NCI-H146 treated with DMSO at 0.1 percent for 48 hours (cell line): ENCODE results near the gene PTPRE.

Experiments used
- DNase-seq: peaks from one replicate; lab custom pipeline; 2025; ENCODE audit not compliant: unreplicated experiment; lab: John Stamatoyannopoulos, UW

The PTPRE gene

DNA sequence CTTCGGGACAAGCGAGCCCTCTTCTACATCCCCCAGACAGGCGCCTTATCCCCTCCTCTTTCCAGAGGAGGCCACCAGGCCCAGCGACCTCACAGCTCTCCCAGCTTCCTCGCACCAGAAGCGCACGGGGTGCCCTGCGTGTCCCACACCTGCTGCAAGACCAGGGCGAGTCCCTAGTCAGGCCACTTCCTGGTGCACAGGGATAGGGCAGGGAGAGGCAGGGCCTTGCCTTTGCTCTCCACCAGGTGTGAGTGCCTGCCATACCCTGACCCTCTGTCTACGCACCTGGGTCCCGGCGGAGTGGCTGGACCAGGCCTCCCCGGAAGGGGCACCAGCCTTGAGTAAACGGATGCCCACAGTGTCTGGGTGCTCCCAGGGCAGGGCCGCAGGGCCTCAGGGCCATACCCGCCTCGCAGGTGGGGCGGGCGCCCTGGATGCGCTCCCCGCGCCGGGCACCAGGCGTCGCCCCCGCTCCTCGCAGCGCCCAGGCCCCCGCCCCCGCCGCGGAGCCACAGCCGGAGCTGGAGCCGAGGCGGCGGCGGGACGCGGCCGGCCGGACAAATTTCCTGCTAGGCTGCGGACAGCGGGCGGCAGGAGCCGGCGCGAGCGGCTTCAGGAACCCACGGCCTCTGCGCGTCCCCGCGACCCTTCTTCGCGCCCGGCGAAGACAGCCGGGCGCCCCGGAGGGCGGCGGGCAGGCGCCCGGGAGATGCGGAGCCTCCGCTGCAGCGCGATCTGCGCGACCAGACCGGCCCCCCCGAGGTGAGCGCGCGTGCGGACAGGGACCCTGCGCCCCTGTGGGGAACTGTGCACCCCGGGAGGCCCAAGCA, at the start of gene PTPRE:
PTPRE (plus strand) TSS at position 556 of the 830 bp plus-strand sequence. CDS start 133,779 bp downstream, outside the sequence.
- no peak for DNase-seq

GRCh38 chr10:127860592-127860991, 46.3 kb upstream of the PTPRE start:
- DNase-seq = no peak

DNA sequence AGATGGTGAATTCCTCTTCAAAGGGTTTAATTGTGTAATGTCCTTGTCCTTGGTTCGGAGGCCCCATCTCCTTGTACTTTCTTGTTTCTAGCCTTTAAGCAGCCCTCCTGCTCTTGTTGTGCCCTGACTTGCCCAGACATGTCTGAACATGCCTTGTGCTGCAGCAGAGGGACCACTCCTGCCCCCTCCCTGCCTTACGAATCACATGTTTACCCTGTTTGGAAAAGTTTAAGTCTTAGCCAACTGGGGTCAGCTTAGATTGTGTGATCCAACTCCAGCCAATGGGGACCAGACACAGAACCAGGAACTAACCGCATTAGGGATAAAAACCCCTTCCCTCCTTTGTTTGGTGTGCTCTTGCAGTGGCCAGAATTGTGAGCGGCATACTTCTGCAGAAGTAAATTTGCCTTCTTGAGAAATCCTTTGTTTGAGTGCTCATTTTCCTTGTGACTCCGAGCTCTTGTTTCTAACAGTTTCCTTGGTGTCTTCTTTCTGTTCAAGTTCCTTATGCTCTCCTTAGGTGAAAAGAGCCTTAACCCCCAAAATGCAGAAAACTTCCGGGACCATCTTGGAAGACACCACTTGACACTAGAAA, 43.6 kb upstream of the PTPRE start:
- DNase-seq = no peak

DNA sequence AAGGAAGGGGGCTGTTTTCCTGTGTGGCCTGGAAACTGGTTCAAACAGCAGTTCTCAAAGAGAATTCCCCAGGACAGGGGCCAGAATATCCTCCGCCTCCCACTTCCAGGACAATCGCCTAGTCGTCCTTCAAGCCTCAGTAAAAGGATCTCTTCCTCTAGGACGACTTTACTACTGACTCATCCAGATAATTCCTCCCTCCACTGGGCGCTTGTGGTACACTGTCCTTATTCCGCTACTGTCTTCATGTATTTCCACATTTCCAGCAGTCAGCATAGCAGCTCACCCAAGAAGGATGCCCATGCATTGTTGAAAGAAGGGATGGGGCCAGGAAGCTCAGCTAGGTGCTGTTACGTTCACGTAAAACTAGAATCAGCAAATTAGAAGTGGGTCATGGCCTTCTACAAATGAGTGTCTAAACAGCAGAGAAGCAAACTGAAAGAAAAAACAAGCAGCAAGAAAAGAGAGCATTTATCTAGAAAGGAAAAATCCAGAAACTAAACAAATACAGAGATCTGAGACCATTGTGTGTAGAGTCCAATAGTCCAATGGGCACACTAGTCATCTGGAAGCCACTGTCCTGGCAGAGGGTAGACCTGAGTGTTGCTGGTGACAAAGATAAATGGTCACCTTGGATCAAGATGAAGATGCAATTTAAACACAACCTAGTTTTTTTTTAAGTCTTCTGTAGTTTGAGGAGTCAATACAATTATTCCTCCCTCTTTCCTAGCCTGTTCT, 40.5 kb upstream of the PTPRE start:
- no peak for DNase-seq

- no peak for DNase-seq
Measured at GRCh38 chr10:127867805-127868204, 39.1 kb upstream of the PTPRE start.

GRCh38 chr10:127869329-127869728, 37.6 kb upstream of the PTPRE start:
- DNase-seq = no peak

GRCh38 chr10:127871631-127872010, 35.3 kb upstream of the PTPRE start:
- no peak for DNase-seq

DNA sequence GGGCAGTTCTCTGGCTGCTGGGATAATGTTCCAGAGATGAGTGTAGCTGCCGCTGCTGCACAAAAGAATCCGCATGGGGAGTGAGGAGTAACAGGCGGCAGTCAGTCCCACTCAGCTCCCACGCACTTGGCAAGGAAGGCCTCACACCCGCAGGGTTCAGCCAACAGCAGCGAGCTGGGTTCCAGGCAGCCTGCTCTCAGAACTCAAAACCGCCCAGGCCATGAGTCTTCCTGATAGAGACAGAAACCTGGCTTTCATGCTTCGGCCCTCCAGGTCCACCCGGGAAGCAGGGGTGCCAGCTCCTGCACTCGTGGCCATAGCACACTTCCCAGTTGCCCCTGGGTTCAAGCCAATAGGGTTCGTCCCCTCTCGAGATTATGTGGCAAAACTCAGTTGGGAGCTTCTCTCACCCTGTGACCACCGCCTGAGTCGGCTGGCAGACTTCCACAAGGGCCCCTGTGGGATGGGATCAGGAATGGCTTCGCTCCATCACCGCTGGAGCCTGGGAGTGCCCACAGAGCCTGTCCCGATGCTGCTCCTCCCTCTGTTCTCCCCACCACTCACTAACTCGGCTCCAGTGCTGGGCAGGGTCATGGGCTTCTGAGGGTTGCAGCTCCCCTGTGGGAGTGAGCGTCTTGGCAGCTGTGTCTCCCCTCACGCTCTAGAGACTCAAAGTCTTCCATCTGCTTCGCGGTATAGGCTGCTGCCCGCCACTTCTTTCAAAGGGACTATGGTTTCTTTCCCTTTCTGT, 34.7 kb upstream of the PTPRE start:
- no peak for DNase-seq

DNA sequence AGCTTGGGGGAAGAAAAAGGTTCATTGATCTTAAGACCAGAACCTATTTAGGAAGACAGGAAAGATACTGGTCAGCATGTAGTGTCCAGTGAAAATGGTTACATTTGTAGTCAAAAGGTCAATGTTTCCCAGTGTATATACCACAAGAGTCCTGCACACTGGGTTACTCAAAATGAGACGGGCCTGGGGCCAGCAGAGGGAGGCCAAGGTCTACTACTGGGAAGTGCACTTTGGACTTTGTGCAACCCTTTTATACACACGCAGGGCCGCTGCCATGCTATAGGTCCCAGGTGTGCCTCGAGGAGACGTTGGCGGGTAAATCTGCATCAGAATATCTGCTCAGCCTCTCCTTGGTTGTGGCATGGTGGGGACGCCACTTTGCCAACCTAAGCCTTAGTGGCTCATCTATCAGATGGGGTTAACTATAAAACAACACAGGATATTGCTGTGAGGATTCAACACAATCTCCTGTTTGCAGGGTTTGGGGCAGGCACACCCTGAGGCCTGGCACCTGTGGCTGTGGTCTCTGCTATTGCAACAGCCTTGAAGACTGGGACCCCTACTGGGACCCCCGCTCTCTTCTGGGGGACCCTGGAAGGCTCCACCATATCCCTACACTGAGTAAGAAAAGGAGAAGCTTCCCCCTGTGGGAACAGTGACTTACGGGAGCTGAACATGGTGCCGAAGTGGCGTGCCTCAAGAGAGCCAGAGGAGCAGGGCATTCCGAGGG, 33.9 kb upstream of the PTPRE start:
- DNase-seq = no peak

- no peak for DNase-seq
Measured at GRCh38 chr10:127873901-127874470, 32.9 kb upstream of the PTPRE start.

DNA sequence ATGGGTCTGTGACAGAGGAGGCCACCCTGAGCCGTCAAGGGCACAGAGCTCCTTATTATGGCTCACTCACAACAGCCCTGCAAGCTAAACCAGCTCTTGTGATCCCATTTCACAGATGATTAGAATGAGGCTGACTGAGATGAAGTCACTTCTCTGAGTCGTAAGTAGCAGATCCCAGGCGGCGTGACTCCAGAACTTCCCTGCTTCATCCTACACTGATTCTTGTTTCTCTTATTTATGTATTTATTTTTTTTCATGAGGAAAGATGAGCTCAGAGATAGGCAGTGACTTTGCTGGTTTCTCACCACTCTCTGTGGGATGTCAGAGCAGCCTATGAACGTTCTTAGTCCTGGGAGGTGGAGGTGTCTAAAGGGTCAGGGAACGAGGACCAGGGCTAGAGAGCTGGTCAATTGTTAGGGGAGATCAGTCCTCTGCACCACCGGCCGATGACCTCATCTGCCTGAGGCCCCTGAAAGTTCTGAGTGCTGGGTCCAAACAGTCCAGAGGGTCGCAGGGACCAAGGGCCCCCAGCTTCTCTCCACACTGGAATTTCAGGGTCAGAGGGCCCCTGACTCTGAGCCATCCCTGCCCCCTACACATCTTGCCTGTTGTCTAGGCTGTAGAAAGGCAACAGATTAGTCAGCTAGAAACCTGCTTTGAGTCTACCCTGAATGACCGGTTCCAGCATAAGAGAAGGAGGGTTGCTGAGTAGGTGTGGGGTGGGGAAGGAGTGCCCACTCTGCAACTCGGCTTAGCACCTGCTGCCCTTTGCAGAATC, 32.0 kb upstream of the PTPRE start:
- no peak for DNase-seq

DNA sequence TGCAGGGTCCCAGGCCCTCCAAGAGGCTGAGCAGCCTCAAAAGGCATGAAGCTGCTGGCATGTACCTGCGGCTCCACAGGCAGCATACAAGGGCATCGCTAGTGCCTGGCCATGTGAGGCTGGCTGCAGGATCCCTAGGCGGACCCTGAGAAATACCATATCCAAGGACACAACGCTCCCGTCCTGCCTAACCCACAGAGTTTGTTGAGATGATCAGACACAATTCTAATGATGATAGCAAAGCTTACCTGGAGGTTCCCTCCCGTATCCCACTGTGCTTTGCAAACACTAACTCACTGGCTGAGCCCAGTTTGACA, 31.5 kb upstream of the PTPRE start:
- no peak for DNase-seq

- no peak for DNase-seq
Measured at GRCh38 chr10:127875916-127876315, 31.0 kb upstream of the PTPRE start.

GRCh38 chr10:127877116-127877515, 29.8 kb upstream of the PTPRE start:
- DNase-seq = no peak

DNA sequence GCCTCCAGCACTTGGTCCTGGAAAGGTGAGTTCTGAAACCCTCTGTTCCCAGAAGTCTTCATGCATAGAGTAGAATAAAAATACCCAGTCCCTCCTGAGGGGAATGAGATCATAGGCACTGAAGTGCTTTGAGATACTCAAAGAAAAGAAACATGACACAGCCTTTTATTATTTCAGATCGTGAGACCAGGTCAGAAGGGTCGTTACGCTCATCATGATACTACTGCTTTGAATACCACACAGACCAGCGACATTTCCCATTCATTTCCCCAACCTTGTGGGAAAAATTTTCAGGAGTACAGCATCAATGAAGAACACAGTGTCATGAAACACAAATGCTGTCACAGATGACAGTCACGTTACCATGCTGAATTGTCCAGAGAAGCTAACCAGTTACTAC, 29.2 kb upstream of the PTPRE start:
- DNase-seq = no peak

DNA sequence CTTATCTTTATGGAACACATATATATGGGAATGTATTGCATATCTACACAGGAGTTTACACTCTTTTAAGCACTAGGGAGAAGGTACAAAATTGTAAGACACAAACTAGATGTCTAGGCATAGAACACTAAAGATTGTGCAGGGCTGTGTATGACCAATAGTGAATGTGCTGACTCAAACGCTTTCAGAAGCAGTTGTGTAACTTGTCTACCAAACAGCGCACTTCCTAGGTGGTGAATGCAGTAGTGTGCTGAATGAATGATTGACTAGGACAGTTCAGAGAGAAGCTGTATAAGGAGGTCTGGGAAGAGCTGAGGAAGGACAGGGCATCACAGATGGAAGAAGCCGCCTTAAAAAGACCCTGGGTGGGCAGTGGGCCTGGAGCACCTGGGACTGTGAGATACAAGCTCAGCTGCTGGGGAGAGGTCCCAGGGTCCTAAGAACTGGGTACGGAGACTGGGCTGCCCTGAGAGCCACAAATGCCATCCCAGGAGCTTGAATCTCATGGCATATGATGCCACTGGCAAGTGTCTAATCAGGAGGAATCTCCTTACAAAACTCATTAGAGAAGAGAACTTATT, 28.3 kb upstream of the PTPRE start:
- DNase-seq = no peak

DNA sequence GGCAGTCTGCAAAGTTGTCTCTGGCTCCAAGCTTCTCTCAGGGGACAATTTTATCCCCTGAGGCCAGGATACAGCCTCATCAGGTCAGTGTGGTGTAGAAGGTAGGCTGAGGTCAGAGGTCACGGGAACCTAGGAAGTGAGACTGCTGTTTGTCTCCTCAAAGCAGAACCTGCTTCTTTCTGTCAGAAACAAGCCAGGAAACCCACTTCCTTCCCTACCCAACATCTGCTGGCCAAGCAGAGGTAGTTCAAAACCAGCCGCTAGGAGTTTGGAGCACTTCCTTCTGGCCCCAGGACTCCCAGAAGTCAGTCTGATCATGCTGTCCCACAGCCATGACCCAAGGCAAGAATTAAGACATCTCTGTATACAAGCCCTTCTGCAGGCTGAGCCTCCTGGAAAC, 26.3 kb upstream of the PTPRE start:
- no peak for DNase-seq

DNA sequence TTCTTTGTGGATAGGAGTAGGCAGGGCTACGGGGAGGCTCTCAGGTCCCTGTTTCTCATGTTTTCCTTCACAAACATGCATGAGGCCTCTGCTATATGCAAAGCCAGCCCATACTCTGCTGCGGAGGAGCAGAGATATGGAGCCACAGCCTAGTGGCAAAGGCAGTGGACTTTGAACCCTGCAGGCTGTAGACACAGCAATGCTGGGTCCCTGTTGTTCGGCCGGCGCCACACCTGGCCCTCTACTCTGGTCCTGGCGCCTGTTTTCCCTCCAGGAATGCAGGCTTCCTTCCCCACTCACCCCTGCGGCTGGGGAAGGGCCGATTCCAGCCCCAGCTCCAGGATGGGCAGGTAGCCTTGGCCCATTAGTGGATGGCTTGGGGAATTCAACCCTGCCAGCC, 25.6 kb upstream of the PTPRE start:
- DNase-seq = no peak

- no peak for DNase-seq
Measured at GRCh38 chr10:127882391-127882790, 24.5 kb upstream of the PTPRE start.
